ENCODE measurements around the gene PCDHGC4.

GRCh38 chr5:141492168-141492885 is 7.5 kb downstream of the PCDHGC4 start:
- TF ChIP-seq CTCF (IDR thresholded peaks at IDR 0.05) (no peak), EZH2phosphoT487 (IDR thresholded peaks at IDR 0.05) (no peak)
